Measurements from ENCODE around the gene PRPS1. TPM values are rescaled to one million over a fixed set of nuclear protein-coding genes. Genes with fewer than 3 reads are reported as not detected.
A peak's percentile ranks its signal among the peaks of the same experiment; 100 is the strongest.

Gene PRPS1
- total RNA-seq, 1 experiment from 2014 or later, result 87.3 TPM

DNA sequence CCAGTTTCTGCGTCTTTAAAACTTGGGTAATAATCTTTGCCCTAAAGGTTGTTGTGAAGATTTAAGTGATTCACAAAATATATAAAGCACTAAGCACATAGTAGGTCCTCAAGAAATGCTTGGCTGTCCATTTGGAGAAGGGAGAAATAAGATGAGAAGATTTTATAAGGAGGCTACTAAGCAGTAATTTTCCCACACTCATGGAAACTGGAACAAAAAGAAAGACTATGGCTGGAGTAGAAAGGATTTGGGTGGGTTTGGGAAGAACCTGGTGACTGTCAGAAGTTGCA lies 47.0 kb downstream of the PRPS1 start:
- H3K4me1 ChIP-seq (ENCODE audit: insufficient read depth, low read length, poor library complexity, severe bottlenecking), result peaks cover 26% of the 10 kb centered on the region
- CTCF ChIA-PET, result no interaction called here
- H3K27ac ChIP-seq (ENCODE audit: low read depth, low read length, poor library complexity, severe bottlenecking), result no peak overlapping the region
- peak overlapping the region; percentile 49 for H3K4me3 ChIP-seq (ENCODE audit: low read depth, low read length, poor library complexity, severe bottlenecking)
- BruUV-seq (replicated peaks), result TSS peak; percentile 50
- intact Hi-C loops (cut with micrococcal nuclease; ENCODE audit: unreplicated experiment), result loop anchor here (5.0 kb wide), 1 partner anchor 42 kb away; no protein-coding TSS in a partner anchor
- no peak for TF ChIP-seq EZH2 (IDR thresholded peaks at IDR 0.05; ENCODE audit: borderline replicate concordance, low read depth, low read length, poor library complexity, severe bottlenecking)
- TF ChIP-seq, protein P1, sequence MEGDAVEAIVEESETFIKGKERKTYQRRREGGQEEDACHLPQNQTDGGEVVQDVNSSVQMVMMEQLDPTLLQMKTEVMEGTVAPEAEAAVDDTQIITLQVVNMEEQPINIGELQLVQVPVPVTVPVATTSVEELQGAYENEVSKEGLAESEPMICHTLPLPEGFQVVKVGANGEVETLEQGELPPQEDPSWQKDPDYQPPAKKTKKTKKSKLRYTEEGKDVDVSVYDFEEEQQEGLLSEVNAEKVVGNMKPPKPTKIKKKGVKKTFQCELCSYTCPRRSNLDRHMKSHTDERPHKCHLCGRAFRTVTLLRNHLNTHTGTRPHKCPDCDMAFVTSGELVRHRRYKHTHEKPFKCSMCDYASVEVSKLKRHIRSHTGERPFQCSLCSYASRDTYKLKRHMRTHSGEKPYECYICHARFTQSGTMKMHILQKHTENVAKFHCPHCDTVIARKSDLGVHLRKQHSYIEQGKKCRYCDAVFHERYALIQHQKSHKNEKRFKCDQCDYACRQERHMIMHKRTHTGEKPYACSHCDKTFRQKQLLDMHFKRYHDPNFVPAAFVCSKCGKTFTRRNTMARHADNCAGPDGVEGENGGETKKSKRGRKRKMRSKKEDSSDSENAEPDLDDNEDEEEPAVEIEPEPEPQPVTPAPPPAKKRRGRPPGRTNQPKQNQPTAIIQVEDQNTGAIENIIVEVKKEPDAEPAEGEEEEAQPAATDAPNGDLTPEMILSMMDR (conservative IDR thresholded peaks at IDR 0.05; ENCODE audit: low read depth, low read length), result no peak
- peaks cover 6% of the 10 kb centered on the region for H3K27me3 ChIP-seq (replicated peaks; ENCODE audit: insufficient read depth, low read depth, low read length, poor library complexity)
- POLR2A ChIA-PET (ENCODE audit: low non-redundant PET), result no interaction called here
- no peaks in the 10 kb centered on the region for H3K9me3 ChIP-seq (ENCODE audit: low read depth, low read length, poor library complexity, severe bottlenecking)
- no peaks in the 10 kb centered on the region for H3K36me3 ChIP-seq (ENCODE audit: insufficient read depth, low read length, poor library complexity, severe bottlenecking)
- DNase-seq (ENCODE audit: low spot score), result no peak

DNA sequence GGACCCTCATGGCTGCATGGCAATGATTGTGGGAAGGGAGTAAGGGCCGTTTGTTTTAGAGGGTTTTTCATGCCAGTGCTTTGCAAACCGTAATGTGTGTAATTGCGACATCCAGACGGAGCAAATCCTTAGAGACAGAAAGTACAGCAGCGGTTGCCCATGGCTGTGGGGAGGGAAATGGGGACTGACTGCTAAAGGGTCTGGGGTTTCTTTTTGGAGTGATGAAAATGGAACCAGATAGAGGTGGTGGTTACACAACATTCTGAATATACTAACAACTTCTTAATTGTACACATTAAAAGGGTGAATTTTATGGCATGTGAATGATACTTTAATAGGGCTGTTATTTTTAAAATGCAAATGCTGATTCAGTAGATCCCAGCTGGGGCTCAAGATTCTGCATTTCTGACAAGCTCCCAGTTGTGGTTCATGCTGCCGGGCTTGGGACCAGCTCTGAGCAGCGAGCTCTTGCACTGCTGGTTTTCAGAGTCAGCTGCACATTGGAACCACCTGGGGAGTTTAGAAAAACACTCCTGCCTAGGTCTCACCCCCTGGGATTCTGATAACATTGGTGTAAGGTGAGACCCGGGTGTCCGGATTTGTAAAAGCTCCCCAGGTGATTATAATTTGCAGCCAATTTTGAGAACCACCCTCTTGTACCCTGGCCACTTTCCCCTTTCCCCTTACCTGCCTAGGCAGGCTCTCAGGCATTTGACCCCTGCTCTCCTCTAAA lies 47.7 kb downstream of the PRPS1 start:
- peak overlapping the region; percentile 49 for H3K4me3 ChIP-seq (ENCODE audit: low read depth, low read length, poor library complexity, severe bottlenecking)
- no peaks in the 10 kb centered on the region for H3K9me3 ChIP-seq (ENCODE audit: low read depth, low read length, poor library complexity, severe bottlenecking)
- intact Hi-C loops (cut with micrococcal nuclease; ENCODE audit: unreplicated experiment), result loop anchor here (2.0 to 5.0 kb wide), 2 partner anchors 41 to 101 kb away; partner anchors contain the start of gene NCBP2L
- peaks cover 6% of the 10 kb centered on the region for H3K27me3 ChIP-seq (replicated peaks; ENCODE audit: insufficient read depth, low read depth, low read length, poor library complexity)
- H3K36me3 ChIP-seq (ENCODE audit: insufficient read depth, low read length, poor library complexity, severe bottlenecking), result no peaks in the 10 kb centered on the region
- no peak overlapping the region for H3K27ac ChIP-seq (ENCODE audit: low read depth, low read length, poor library complexity, severe bottlenecking)
- no TSS peak for BruUV-seq (replicated peaks)
- peaks cover 26% of the 10 kb centered on the region for H3K4me1 ChIP-seq (ENCODE audit: insufficient read depth, low read length, poor library complexity, severe bottlenecking)
- DNase-seq (ENCODE audit: low spot score), result peak; percentile 55
- TF ChIP-seq EZH2 (IDR thresholded peaks at IDR 0.05; ENCODE audit: borderline replicate concordance, low read depth, low read length, poor library complexity, severe bottlenecking), result no peak
- TF ChIP-seq, protein P1 (conservative IDR thresholded peaks at IDR 0.05; ENCODE audit: low read depth, low read length), result no peak
- CTCF ChIA-PET, result no interaction called here
- POLR2A ChIA-PET (ENCODE audit: low non-redundant PET), result no interaction called here

DNA sequence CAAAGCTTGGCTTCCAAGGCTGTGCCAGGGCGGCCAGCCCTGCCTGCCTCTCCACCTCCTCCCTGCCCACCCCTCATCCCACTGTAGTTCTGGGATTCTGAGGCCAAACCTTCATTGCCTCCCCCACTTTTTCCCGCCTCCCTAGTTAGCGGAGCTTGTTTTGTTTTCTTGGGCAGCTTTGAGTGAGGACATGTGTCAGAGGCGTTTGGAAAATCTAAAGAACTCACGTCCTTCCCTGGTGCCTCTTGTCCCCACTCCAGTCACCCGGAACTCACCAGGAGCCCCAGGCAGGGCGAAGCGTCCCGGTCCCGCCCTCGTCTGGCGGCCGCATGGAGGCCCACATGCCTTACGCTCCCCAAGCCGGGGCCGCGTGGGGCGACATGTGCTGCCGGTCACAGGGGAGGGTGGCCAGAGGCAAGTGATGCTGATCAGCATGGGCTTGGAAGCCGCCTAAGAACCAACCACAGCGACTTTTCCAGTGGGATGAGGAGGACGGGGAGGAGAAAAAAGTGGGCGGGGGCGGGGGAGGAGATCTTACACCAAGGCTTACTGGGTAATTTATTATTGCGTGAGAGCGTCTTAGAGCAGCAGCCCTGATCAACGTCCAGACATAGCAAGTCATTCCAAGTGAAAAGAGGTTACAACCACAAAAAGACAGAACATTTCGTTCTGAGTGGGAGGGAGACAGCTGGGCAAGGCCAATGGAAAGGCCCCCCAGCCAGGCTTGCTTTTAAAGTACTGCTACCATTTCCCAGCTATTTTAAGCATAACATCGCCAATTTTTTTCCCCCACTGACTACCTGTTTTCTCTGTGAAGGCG lies 48.5 kb downstream of the PRPS1 start:
- Histone ChIP-seq H3K27ac (ENCODE audit: low read depth, low read length, poor library complexity, severe bottlenecking) (peak overlapping the region; percentile 44), H3K36me3 (ENCODE audit: insufficient read depth, low read length, poor library complexity, severe bottlenecking) (no peaks in the 10 kb centered on the region), H3K4me1 (ENCODE audit: insufficient read depth, low read length, poor library complexity, severe bottlenecking) (peaks cover 26% of the 10 kb centered on the region), H3K4me3 (ENCODE audit: low read depth, low read length, poor library complexity, severe bottlenecking) (peak overlapping the region; percentile 49), H3K9me3 (ENCODE audit: low read depth, low read length, poor library complexity, severe bottlenecking) (no peaks in the 10 kb centered on the region), H3K27me3 (replicated peaks; ENCODE audit: insufficient read depth, low read depth, low read length, poor library complexity) (peaks cover 6% of the 10 kb centered on the region)
- DNase-seq (ENCODE audit: low spot score), result peak; percentile 69
- TF ChIP-seq, protein P1 (conservative IDR thresholded peaks at IDR 0.05; ENCODE audit: low read depth, low read length), result no peak
- no peak for TF ChIP-seq EZH2 (IDR thresholded peaks at IDR 0.05; ENCODE audit: borderline replicate concordance, low read depth, low read length, poor library complexity, severe bottlenecking)
- ChIA-PET CTCF (no interaction called here), POLR2A (ENCODE audit: low non-redundant PET) (no interaction called here)
- intact Hi-C loops (cut with micrococcal nuclease; ENCODE audit: unreplicated experiment), result loop anchor here (2.0 to 5.0 kb wide), 2 partner anchors 41 to 100 kb away; partner anchors contain the start of gene NCBP2L
- BruUV-seq (replicated peaks), result no TSS peak

Data from A673 (cell line).